GM12872 (cell line): ENCODE data around the gene NFIX.

ENCODE experiments used
- TF ChIP-seq, protein P1 (sequence below): IDR thresholded peaks from 3 replicates; pipeline ENCODE4 v1.5.1; 2011; ENCODE audit warnings: low read depth, mild to moderate bottlenecking, low read length, moderate library complexity; ENCODE audit not compliant: insufficient read depth

The NFIX gene

DNA sequence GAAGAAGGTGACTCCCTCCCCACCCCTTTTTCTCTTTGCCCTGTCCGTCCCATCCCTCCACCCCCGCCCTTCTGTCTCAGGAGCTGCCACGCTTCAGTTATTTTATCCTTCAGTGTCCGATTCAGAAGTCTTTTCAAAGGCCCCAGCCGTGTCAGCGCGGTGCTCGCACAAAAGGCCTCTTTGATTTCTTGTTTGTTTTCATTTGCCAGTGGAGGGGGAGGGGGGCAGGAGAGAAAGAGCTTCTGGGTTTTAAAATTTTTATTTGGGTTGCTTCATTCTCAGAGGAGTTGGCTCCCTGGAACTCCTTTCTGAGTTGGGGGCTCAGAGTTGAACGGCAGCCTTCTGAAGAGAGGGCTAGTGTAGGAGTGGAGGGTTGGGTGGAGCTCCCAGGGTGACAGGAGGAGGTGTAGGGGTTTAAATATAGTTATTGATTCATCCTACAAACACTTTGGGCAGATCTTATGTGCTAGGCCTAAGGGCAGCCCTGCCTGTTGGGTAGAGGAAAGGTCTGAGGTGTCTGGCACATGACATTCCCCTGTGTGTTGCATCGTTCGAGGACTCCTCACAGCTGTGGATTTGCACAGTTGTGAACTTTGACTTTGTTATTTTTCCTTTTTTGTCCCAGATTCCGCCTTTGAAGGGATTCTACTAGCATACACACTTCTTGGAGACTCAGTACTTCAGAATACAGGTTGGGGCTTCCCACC, 36.8 kb downstream of the NFIX start:
- TF ChIP-seq, protein P1, sequence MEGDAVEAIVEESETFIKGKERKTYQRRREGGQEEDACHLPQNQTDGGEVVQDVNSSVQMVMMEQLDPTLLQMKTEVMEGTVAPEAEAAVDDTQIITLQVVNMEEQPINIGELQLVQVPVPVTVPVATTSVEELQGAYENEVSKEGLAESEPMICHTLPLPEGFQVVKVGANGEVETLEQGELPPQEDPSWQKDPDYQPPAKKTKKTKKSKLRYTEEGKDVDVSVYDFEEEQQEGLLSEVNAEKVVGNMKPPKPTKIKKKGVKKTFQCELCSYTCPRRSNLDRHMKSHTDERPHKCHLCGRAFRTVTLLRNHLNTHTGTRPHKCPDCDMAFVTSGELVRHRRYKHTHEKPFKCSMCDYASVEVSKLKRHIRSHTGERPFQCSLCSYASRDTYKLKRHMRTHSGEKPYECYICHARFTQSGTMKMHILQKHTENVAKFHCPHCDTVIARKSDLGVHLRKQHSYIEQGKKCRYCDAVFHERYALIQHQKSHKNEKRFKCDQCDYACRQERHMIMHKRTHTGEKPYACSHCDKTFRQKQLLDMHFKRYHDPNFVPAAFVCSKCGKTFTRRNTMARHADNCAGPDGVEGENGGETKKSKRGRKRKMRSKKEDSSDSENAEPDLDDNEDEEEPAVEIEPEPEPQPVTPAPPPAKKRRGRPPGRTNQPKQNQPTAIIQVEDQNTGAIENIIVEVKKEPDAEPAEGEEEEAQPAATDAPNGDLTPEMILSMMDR: no peak

DNA sequence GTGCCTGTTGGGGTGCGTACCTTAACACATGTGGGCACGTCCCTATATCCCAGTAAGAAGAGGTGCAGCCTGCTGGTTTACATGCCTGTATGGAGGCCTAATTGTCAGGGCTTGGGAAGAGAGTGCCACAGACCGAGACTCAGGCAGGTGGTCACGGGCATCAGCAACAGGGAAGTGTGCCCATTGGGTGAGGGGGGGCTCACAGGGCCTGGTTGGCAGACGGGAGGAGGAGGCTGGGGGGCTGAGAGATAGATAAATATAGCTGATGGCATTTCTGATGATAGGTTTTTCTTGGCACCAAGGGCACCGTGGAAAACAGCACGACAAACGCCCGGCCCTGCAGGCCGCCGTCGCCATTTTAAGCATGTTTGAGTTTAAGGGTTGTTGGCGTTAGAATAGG, 37.6 kb downstream of the NFIX start:
- TF ChIP-seq, protein P1: no peak

DNA sequence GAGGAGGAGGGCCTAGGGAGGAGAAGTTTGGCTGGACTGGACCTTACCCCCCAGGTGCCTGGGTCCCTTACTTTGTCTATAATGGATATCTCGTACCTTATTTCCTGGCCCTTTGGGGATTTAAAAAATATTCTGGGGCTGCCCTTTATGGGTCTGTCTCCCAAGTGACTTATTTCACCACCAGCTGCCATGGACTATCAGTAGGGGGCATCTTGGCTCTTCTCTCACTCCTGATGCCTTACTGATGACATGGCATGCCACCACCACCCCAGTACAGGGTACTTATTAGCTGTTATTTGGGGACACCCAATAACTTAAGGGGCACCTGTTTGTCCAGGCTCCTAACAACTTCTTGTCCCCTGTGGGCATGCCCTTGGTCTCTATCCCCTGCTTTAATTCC, 38.0 kb downstream of the NFIX start:
- TF ChIP-seq, protein P1: peak; percentile 14; the same call in 1 of the 3 replicates

DNA sequence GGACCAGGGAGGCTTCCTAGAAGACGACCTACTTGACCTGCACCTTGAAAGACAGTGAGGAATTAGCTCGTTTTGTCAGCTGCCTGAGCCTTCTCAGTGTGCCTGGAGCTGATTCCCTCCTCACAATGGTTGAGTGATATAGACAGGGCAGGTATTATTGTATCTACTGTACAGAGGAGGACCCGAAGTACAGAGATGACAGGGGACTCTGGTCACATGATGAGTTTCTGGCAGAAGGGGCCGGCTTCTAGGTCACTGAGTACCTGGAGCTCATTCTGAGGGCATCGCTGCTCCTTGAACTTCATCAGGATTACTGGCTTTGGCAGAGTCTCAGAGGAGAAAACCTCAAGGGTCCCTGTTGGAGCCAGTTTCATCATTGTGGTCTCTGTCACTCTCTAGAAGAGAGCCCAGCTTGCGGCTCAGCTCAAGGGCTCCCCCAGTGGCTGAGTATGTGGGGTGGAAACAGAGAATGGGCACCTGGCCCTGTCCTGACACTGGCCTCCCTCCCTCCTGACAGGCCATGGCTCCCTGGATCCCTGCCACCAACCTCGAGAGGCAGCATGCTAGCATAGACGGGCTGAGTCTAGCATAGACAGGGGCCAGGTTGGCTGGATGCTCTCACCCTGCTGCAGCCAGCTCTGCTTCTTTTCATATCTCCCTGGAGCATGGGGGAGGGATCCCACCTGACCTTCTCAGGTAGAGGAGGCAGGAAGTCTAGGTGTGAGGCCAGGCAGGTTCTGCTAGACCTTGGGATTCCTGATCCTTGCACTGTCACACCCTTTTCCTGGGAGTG, 38.7 kb downstream of the NFIX start:
- TF ChIP-seq, protein P1: peak; percentile 95

DNA sequence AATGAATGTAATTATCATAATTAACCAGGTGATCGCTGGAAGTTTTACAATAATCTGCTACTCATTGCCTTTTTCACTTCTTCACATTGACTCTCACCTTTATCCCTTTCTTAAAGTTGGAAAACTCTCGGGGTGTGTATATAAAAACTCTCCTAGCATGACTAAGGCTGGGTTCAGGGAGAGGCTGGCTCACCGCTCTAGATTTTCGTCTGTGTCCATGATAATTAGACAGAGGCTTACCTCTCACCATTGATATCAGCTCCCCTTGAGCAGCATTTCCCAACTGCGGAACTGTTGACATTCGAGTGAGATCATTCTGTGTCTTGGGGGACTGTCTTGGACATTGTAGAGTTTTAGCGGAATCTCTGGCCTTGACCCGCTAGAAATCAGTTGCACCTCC, 39.4 kb downstream of the NFIX start:
- TF ChIP-seq, protein P1: no peak

DNA sequence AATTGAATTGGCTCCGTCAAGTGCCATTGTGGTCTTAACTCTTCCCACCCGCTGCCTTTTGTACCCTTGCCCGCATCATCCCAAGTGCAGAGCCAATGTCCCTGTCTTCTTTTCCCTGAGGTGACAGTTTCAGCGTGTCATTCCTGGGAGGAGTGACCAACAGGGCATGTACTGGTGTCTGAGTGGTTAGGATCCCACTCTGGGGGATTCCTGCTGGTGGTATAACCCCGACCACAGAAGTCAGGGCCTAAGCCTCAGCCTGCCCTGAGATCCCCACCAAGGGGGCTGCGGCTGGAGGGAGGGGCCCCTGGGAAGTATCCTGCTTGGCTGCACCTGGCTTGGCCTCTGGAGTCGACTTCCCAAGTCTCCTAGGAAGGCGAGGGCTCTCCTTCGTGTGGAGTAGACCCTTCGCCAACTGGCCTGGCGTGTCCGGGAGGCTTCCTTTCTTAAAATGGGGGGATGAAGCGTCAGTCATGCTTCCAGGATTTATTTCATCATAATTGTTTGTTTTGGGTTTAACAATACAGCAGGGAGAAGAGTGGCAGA, 40.6 kb downstream of the NFIX start:
- TF ChIP-seq, protein P1: no peak

DNA sequence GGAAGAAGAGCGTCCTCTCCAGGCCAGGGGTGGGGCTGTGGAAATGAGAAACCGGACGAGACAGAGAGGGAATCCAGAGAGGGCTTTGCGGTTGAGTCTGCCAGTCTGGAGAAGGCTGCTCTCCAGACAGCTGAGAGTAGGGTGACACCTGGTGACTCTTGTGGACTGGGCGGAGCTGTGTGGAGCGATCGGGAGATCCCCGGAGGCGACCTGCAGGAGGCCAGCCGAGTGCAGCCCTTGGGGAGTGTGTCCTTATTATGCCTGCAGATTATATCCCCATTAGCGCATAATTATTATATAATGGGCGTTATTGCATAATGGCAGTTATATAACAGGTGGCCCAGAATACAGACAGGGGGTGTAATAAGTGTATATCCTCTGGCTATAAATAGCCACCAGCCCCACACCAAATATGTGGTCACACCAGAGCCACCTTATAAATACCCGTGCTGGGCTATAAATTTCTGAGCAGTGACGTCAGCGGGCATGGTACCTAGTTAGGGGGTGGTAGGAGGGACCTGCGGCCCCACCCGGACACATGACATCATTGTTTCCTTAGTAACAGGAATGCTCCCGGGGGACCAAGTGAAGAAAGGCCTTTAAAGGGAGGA, 41.2 kb downstream of the NFIX start:
- TF ChIP-seq, protein P1: no peak
